K562 (cell line): ENCODE data around the gene RSAD1. TPM values are rescaled to one million over a fixed set of nuclear protein-coding genes. Genes with fewer than 3 reads are reported as not detected.

ENCODE experiments used
- ATAC-seq: fragments of 200-7000 bp; cut with Tn5 transposase; 3 replicates; pipeline ENCODE4 v1.9.1; 2020; ENCODE audit warnings: moderate library complexity
- BruUV-seq: library from RNA; stranded (reverse); fragments of 400-500 nt; replicated peaks from 2 replicates; lab custom pipeline; 2021; lab: Mats Ljungman, UMichigan
- CTCF ChIA-PET: fragments of 300-600 bp; formaldehyde crosslinking; extraction: SDS; loops from one replicate; lab custom pipeline; 2021; ENCODE audit warnings: low intra/inter-chr PET ratio; lab: Yijun Ruan, JAX
- POLR2A ChIA-PET: fragments of 300-600, 350-650 bp; sonication (Branson Sonifier 250); formaldehyde crosslinking; extraction: SDS; loops from one replicate; lab custom pipeline; 2021; ENCODE audit warnings: antibody characterized with exemption, inconsistent platforms; lab: Yijun Ruan, JAX
- DNase-seq, 4 experiments: peaks; one replicate each; pipeline versions ENCODE4 v3.0.0 to v3.0.0-alpha.2; 2011 to 2018; ENCODE audit warnings: low spot score in 3 of 4, mixed read lengths in 3 of 4; ENCODE audit errors: extremely low read depth in 1 of 4
- FAIRE-seq: peaks from 2 replicates; lab custom pipeline; 2011; peaks lifted over from hg19 to GRCh38; lab: Jason Lieb, UNC
- H2AFZ ChIP-seq: 2 replicates; pipeline ENCODE4 v1.6.0; 2011; ENCODE audit warnings: low read depth, low read length, control low read depth, inconsistent platforms
- H3K27ac ChIP-seq: fragments of 200-600 bp; 3 replicates; pipeline ENCODE4 v1.8.0; 2011; ENCODE audit warnings: low read depth, mild to moderate bottlenecking, control low read depth, inconsistent platforms, low read length, moderate library complexity, mixed read lengths; ENCODE audit errors: extremely low read depth
- H3K27me3 ChIP-seq, 2 experiments: fragments of 300-600 bp in 1 of 2; 2 replicates in 1 of 2; 3 replicates in 1 of 2; pipeline versions ENCODE4 v1.6.0 to v1.8.0; 2011; ENCODE audit warnings: inconsistent platforms in 2 of 2, low read length in 2 of 2, mild to moderate bottlenecking in 1 of 2, mixed read lengths in 1 of 2, moderate library complexity in 1 of 2; ENCODE audit not compliant: control insufficient read depth in 2 of 2, insufficient read depth in 2 of 2
- H3K36me3 ChIP-seq: fragments of 300-600 bp; 3 replicates; pipeline ENCODE4 v1.8.0; 2011; ENCODE audit warnings: mild to moderate bottlenecking, low read length, inconsistent platforms; ENCODE audit not compliant: control insufficient read depth, insufficient read depth
- H3K4me1 ChIP-seq, 2 experiments: fragments of 200-600 bp in 1 of 2; replicated peaks in 1 of 2; 2 replicates in 1 of 2; 3 replicates in 1 of 2; pipeline versions ENCODE4 v1.5.1 to v1.8.0; 2011; ENCODE audit warnings: inconsistent platforms in 2 of 2, low read length in 2 of 2, mild to moderate bottlenecking in 1 of 2, mixed read lengths in 1 of 2, moderate library complexity in 1 of 2; ENCODE audit not compliant: control insufficient read depth in 2 of 2, insufficient read depth in 2 of 2
- H3K4me2 ChIP-seq: 2 replicates; pipeline ENCODE4 v1.6.1; 2011; ENCODE audit warnings: low read length, control low read depth, inconsistent platforms, mixed read lengths; ENCODE audit not compliant: insufficient read depth
- H3K4me3 ChIP-seq: fragments of 200-600 bp; sonication (generic), shearing (Covaris generic); 2 replicates; pipeline ENCODE4 v1.5.1; 2016; ENCODE audit warnings: control low read depth, inconsistent platforms
- H3K79me2 ChIP-seq: fragments of 200-600 bp; 3 replicates; pipeline ENCODE4 v1.8.0; 2011; ENCODE audit warnings: low read length, inconsistent platforms; ENCODE audit not compliant: control insufficient read depth, insufficient read depth
- H3K9ac ChIP-seq, 2 experiments: 2 replicates each; pipeline versions ENCODE4 v1.6.0 to v1.6.1; 2011; ENCODE audit warnings: low read depth in 2 of 2, low read length in 2 of 2, control low read depth in 1 of 2, inconsistent platforms in 1 of 2, mild to moderate bottlenecking in 1 of 2, mixed read lengths in 1 of 2; ENCODE audit not compliant: insufficient read depth in 1 of 2
- H3K9me1 ChIP-seq: one replicate; pipeline ENCODE4 v1.6.0; 2011; ENCODE audit warnings: inconsistent platforms, mild to moderate bottlenecking, low read length, moderate library complexity; ENCODE audit not compliant: control insufficient read depth, insufficient read depth
- H3K9me3 ChIP-seq: replicated peaks from 2 replicates; pipeline ENCODE4 v1.5.1; 2011; ENCODE audit warnings: low read depth, low read length, inconsistent platforms; ENCODE audit not compliant: control insufficient read depth, insufficient read depth
- H4K20me1 ChIP-seq: replicated peaks from 2 replicates; pipeline ENCODE4 v1.6.1; 2011; ENCODE audit warnings: low read length, inconsistent platforms, mixed read lengths; ENCODE audit not compliant: control insufficient read depth, insufficient read depth
- CREB1 ChIP-seq, 2 experiments: sonication (generic) in 1 of 2; formaldehyde crosslinking in 1 of 2; IDR thresholded peaks; 2 replicates each; pipeline versions ENCODE4 v1.6.1 to v1.8.0; 2012 to 2022; ENCODE audit warnings: inconsistent platforms in 1 of 2, mild to moderate bottlenecking in 1 of 2, missing genetic modification reagents in 1 of 2, moderate library complexity in 1 of 2
- WGBS: fragments of 100-300 bp; shearing (Covaris generic); methylation state at CpG from one replicate; pipeline ENCODE4 v1.1.6; 2016; ENCODE audit warnings: low coverage, mixed read lengths; ENCODE audit not compliant: insufficient coverage; ENCODE audit errors: missing lambda C conversion rate; 5-methylcytosine and 5-hydroxymethylcytosine counted together
- in situ Hi-C: fragments of 300-500 bp; cut with MboI; formaldehyde crosslinking; loops from 4 replicates; pipeline ENCODE4 v1.15.0; 2018; ENCODE audit warnings: inconsistent platforms, mixed read lengths
- intact Hi-C: fragments of 100-400 bp; cut with micrococcal nuclease; formaldehyde crosslinking; loops from 2 replicates; pipeline ENCODE4 v1.14.2; 2022
- polyA plus RNA-seq, 8 experiments: library from polyadenylated mRNA; depleted of rRNA in 4 of 8; stranded (reverse) in 5 of 8; unstranded in 3 of 8; fragments of >200 nt; fragmentation: Nextera tagmentation in 2 of 8; fragmentation: Illumina TruSeq in 1 of 8; extraction: Ambion mirVana in 2 of 8; extraction: Trizol in 1 of 8; gene quantifications; 2 replicates each; pipeline versions ENCODE4 v1.2.1 to v1.2.3, GENCODE V29; 2011 to 2014; ENCODE audit warnings: inconsistent platforms in 1 of 8, missing spikeins in 1 of 8
- total RNA-seq, 7 experiments: library from RNA; depleted of rRNA in 6 of 7; stranded (reverse); fragments of >200 nt in 6 of 7; fragmentation: Illumina TruSeq in 2 of 7; extraction: Trizol in 2 of 7; gene quantifications; 2 replicates each; pipeline versions ENCODE4 v1.2.1 to v1.2.3, GENCODE V29; 2011 to 2021; ENCODE audit warnings: low replicate concordance in 1 of 7
- TF ChIP-seq, protein P1 (sequence below), 2 experiments: IDR thresholded peaks; 2 replicates each; pipeline ENCODE4 v1.6.1; 2011; ENCODE audit warnings: borderline replicate concordance in 1 of 2, control low read depth in 1 of 2, low read depth in 1 of 2, low read length in 1 of 2, mild to moderate bottlenecking in 1 of 2, mixed read lengths in 1 of 2, moderate library complexity in 1 of 2; ENCODE audit not compliant: insufficient read depth in 1 of 2, insufficient read length in 1 of 2, poor library complexity in 1 of 2, severe bottlenecking in 1 of 2; ENCODE audit errors: extremely low read depth in 1 of 2
- TF ChIP-seq, protein P2 (sequence below): fragments of 250-450 bp; sonication (Bioruptor Pico); IDR thresholded peaks from 2 replicates; pipeline ENCODE4 v1.5.0; 2021; ENCODE audit warnings: mild to moderate bottlenecking, moderate library complexity
- TF ChIP-seq, protein P3 (sequence below): sonication (generic); formaldehyde crosslinking; IDR thresholded peaks from 2 replicates; pipeline ENCODE4 v1.8.1; 2023; ENCODE audit warnings: mild to moderate bottlenecking, missing genetic modification reagents
- TF ChIP-seq, protein P4 (sequence below): sonication (generic); formaldehyde crosslinking; IDR thresholded peaks from 2 replicates; pipeline ENCODE4 v1.8.0; 2023; ENCODE audit warnings: mild to moderate bottlenecking, missing genetic modification reagents

The RSAD1 gene
- total and polyA plus RNA-seq, 9 of the 15 experiments (the other 6 are each of a cell fraction or from before 2014, with no cell fraction given): 4.5 to 42.5 (median 26.8) TPM

DNA sequence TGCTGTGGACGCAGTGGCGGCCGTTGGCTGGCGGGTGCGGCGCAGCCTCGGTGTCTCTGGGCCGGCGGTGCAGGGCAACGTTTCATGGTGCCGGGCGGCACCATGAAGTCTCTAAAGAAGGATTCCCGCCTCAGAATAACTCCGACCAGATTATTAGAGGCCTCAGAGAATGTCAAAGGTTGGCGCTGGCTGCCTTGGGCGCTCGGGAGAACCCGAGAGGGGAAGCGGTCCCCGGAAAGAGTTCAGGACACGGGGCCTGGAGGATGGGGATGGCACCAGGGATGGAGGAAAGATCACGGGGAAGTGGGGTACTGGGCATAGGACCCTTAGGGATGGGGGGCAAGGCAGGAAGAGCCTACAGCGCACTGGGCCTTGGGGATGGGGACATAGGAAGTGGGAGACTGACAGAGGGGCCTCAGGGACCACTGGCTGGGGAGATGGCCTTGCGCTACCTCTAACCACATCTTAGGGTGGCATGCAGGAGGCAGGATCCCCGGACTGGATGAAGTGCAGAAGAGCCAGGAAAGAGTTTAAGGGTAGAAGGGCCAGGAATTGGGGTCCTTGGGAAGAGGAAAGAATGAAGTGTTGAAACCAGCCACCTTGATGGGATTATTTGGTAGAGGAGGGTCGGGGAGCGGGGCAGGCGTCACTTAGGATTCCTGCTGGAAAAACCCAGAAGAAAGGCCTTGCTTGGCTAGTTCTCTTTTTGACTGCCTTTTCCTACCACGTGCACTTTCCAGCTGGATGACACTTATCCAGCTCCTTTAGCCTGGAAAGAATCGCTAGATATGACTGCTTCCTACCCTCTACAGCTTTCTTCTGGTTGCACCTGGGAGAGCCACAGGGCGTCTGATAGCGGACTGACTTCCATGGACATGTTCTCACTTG lies 30.2 kb downstream of the RSAD1 start:
- H2AFZ ChIP-seq: no peak overlapping the region
- TF ChIP-seq, protein P1, sequence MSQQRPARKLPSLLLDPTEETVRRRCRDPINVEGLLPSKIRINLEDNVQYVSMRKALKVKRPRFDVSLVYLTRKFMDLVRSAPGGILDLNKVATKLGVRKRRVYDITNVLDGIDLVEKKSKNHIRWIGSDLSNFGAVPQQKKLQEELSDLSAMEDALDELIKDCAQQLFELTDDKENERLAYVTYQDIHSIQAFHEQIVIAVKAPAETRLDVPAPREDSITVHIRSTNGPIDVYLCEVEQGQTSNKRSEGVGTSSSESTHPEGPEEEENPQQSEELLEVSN (IDR thresholded peaks at IDR 0.05; ENCODE audit: borderline replicate concordance in 1 of 2, extremely low read depth in 1 of 2, insufficient read depth in 1 of 2, insufficient read length in 1 of 2, low read depth in 1 of 2, low read length in 1 of 2, poor library complexity in 1 of 2, severe bottlenecking in 1 of 2): no peak
- TF ChIP-seq, protein P2, sequence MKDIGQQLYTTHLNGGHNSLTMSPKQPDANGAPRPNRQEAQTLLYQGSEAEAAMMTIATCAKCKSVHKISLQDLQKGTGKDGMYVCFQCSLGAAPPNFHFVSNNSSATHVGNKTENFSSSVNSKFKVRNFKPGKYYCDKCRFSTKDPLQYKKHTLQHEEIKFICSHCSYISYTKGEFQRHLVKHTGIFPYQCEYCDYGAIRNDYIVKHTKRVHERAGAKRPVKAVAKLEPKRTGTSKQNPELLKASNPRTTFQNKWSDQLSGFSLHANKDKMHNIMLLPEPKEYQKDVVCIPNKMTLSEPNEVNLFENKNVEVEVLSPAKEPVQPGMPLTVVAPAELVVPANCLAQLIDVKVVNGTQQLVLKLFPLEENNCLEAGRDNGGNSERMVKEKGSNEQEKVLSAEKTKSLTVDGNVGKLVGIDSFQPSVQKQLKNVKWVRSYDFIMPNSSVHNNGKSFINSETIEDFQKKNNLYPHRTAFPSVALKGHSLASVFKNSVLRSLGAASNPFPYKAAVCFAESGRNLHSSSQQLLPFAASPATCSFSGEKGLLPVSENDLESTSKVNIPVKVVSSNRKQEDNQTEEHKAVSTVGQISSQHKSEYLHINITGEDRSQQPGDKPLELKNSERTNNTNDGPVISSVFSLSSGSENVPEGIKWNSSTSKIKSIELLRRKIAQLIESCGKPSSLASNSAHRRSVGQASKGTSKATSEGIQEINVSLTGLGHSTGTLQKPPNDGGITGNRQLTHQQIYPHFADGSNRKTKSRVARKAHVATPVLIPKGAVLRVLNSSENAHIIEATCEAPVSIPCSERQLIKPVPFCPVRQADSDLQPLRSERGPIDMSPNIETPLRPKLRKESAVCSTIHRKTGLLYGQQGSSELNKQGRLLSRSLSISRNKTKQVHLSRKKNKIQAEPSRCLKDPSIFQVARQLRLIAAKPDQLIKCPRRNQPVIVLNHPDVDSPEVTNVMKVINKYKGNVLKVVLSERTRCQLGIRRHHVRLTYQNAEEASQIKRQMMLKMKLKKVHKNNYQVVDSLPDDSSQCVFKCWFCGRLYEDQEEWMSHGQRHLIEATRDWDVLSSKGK (CRISPR knock-in tag): no peak
- TF ChIP-seq, protein P3, sequence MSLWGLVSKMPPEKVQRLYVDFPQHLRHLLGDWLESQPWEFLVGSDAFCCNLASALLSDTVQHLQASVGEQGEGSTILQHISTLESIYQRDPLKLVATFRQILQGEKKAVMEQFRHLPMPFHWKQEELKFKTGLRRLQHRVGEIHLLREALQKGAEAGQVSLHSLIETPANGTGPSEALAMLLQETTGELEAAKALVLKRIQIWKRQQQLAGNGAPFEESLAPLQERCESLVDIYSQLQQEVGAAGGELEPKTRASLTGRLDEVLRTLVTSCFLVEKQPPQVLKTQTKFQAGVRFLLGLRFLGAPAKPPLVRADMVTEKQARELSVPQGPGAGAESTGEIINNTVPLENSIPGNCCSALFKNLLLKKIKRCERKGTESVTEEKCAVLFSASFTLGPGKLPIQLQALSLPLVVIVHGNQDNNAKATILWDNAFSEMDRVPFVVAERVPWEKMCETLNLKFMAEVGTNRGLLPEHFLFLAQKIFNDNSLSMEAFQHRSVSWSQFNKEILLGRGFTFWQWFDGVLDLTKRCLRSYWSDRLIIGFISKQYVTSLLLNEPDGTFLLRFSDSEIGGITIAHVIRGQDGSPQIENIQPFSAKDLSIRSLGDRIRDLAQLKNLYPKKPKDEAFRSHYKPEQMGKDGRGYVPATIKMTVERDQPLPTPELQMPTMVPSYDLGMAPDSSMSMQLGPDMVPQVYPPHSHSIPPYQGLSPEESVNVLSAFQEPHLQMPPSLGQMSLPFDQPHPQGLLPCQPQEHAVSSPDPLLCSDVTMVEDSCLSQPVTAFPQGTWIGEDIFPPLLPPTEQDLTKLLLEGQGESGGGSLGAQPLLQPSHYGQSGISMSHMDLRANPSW: no peak
- TF ChIP-seq, protein P4, sequence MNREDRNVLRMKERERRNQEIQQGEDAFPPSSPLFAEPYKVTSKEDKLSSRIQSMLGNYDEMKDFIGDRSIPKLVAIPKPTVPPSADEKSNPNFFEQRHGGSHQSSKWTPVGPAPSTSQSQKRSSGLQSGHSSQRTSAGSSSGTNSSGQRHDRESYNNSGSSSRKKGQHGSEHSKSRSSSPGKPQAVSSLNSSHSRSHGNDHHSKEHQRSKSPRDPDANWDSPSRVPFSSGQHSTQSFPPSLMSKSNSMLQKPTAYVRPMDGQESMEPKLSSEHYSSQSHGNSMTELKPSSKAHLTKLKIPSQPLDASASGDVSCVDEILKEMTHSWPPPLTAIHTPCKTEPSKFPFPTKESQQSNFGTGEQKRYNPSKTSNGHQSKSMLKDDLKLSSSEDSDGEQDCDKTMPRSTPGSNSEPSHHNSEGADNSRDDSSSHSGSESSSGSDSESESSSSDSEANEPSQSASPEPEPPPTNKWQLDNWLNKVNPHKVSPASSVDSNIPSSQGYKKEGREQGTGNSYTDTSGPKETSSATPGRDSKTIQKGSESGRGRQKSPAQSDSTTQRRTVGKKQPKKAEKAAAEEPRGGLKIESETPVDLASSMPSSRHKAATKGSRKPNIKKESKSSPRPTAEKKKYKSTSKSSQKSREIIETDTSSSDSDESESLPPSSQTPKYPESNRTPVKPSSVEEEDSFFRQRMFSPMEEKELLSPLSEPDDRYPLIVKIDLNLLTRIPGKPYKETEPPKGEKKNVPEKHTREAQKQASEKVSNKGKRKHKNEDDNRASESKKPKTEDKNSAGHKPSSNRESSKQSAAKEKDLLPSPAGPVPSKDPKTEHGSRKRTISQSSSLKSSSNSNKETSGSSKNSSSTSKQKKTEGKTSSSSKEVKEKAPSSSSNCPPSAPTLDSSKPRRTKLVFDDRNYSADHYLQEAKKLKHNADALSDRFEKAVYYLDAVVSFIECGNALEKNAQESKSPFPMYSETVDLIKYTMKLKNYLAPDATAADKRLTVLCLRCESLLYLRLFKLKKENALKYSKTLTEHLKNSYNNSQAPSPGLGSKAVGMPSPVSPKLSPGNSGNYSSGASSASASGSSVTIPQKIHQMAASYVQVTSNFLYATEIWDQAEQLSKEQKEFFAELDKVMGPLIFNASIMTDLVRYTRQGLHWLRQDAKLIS (CRISPR knock-in tag): no peak
- peak; percentile 7; the same call in 1 of the 2 replicates for TF ChIP-seq CREB1 (IDR thresholded peaks at IDR 0.05)
- no peak for TF ChIP-seq CREB1 (CRISPR knock-in tag; IDR thresholded peaks at IDR 0.05)
- H3K9me1 ChIP-seq: no peaks in the 10 kb centered on the region
- DNase-seq (no peak), FAIRE-seq (no peak), ATAC-seq (no peak)
- ChIA-PET POLR2A (no interaction called here), CTCF (no interaction called here)
- in situ Hi-C loops: no loop called here
- H3K4me2 ChIP-seq: no peak overlapping the region
- no peaks in the 10 kb centered on the region for H4K20me1 ChIP-seq
- peaks cover 26 to 60% of the 10 kb centered on the region in 2 experiments for H3K27me3 ChIP-seq
- H3K27ac ChIP-seq: no peak overlapping the region
- H3K9ac ChIP-seq: no peak overlapping the region
- H3K79me2 ChIP-seq: no peaks in the 10 kb centered on the region
- BruUV-seq: no TSS peak
- no peaks in the 10 kb centered on the region for H3K36me3 ChIP-seq
- H3K9me3 ChIP-seq: no peaks in the 10 kb centered on the region
- peaks cover 0 to 9% of the 10 kb centered on the region in 2 experiments; a peak in 1 of 5 replicates for H3K4me1 ChIP-seq
- intact Hi-C loops: no loop called here
- WGBS: 39% methylated on average over 27 of the region's 32 CpGs
- H3K4me3 ChIP-seq: no peak overlapping the region
